HK-2 (cell line): Measurements from ENCODE around the gene ZNF507.
"Not testable (repeated sequence)": the region's sequence is repeated elsewhere in the genome, so short reads cannot be mapped to it uniquely, and the experiment has no call there.

ENCODE experiments used
- DNase-seq: peaks from one replicate; pipeline ENCODE4 v3.0.0-alpha.2; 2018; ENCODE audit not compliant: unreplicated experiment

ZNF507 gene

DNA sequence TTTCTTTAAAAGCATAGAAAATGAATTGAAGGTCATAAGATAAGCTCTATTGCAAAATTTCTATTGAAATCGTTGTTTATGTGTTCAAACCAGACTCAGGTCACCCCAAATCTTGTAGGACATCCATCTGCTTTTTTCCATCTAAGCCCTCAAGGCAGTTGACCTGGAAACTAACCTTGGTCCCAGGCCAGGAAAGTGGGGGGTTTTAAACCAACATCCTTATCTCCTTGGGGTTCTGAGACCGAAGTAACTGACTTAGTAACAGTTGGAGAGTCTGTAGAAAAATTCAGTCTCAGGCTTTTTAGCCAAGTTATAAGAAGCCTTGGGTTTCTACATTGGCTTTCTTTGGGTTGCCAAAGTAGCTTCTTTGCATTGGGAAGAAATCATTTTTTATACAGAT lies 23.4 kb downstream of the ZNF507 start:
- no peak for DNase-seq

- peak; percentile 31 for DNase-seq
These were observed 27.5 kb downstream of the ZNF507 start for GRCh38 chr19:32372726-32373517.

GRCh38 chr19:32373585-32374295 lies 28.3 kb downstream of the ZNF507 start:
- peak; percentile 71 for DNase-seq

GRCh38 chr19:32374362-32374761 lies 29.0 kb downstream of the ZNF507 start:
- DNase-seq: not testable (repeated sequence)

DNA sequence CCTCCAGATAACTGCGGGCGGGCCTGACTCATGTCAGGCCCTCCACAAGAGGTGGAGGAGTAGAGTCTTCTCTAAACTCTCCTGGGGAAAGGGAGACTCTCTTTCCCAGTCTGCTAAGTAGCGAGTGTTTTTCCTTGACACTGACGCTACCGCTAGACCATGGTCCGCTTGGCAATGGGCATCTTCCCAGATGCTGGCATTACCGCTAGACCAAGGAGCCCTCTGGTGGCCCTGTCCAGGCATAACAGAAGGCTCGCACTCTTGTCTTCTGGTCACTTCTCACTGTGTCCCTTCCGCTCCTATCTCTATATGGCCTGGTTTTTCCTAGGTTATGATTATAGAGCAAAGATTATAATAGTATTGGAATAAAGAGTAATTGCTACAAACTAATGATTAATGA lies 31.7 kb downstream of the ZNF507 start:
- not testable (repeated sequence) for DNase-seq

- no peak for DNase-seq
These were observed 34.9 kb downstream of the ZNF507 start for GRCh38 chr19:32380269-32380668.

DNA sequence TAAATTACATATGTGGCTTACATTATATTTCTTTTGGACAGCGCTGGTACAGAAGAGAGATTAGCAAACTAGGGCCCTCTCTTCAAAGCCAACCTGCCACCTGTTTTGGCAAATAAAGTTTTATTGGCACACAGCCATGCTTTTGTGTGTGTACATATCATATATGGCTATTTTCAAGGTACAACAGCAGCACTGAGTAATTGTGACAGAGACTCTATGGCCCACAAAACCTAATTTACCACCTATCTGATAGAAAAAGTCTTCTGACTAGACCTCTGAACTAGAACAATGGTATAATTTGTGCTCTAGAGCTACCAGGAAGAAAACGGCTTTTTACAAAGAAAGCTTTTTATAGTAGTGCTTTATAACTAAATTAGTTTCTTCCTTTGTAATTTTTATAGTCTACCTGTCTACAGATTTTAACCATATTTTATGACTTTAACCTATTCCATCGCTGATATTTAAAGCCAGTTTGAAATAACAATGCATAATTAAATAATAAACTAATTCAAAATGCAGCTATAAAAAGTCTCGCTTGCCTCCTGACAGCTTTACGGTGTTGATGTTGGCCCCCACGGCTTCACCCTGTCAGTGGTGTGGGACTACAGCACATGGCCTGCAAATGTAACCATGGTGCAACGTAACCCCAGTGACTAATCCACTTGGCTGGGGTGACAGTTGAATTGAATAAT lies 42.4 kb downstream of the ZNF507 start:
- DNase-seq: no peak

- DNase-seq: no peak
These were observed 43.0 kb downstream of the ZNF507 start for GRCh38 chr19:32388393-32388855.

- DNase-seq: no peak
These were observed 47.5 kb downstream of the ZNF507 start for GRCh38 chr19:32392901-32393300.

DNA sequence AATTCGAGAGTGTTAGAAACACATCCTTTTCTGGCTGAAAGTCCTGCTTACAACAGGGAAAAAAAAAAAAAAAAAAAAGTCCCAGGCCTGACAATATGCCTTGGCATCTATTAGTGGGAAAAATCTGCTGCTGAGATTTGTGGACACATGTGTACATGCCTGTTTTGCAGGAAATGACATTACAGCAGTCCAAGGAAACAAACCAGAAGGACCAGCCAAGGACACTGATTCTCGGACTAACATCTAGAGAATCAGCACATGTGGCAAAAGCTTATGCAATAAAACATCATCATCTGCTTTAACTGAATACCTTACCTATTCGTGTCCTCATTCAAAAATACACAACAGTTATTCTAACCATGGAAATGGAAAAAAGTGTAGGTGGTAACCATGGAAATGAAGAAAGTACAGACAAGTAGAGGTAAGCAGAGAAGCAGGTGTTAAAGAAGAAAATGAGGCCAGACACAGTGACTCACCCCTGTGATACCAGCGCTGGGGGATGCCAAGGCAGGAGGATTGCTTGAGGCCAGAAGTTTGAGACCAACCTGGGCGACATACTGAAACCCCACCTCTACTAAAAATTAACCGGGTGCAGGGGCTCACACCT lies 50.7 kb downstream of the ZNF507 start:
- DNase-seq: no peak

- DNase-seq: peak; percentile 70
These were observed 52.3 kb downstream of the ZNF507 start for GRCh38 chr19:32397671-32398101.

- no peak for DNase-seq
These were observed 56.6 kb downstream of the ZNF507 start for GRCh38 chr19:32401992-32402391.

- DNase-seq: no peak
These were observed 58.0 kb downstream of the ZNF507 start for GRCh38 chr19:32403291-32403995.

GRCh38 chr19:32404213-32404932 lies 59.0 kb downstream of the ZNF507 start:
- DNase-seq: no peak

DNA sequence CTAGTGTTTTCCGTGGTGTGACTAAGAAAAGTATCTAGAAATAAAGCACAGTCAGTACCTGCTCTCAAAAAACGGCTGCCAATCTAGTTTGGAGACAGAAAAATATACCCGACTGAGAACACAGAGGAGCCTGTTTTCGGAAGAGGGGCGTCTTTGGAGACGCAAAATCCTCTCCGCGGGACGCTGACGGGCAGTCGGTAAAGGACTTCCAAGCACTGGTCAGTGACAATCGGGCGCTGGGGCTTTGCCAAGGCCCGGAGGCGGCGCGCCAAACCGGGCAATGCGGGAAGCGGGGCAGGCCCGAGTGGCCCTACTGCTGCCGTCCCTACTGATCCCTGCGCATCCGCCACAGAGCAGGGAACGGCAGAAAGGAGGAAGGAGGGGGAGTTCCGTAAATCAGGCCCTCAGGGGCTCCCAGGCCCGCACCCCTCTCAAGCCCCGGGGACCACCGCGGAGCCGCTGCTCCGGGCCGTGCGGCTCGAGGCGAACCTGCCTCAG lies 59.6 kb downstream of the ZNF507 start:
- peak; percentile 58 for DNase-seq

DNA sequence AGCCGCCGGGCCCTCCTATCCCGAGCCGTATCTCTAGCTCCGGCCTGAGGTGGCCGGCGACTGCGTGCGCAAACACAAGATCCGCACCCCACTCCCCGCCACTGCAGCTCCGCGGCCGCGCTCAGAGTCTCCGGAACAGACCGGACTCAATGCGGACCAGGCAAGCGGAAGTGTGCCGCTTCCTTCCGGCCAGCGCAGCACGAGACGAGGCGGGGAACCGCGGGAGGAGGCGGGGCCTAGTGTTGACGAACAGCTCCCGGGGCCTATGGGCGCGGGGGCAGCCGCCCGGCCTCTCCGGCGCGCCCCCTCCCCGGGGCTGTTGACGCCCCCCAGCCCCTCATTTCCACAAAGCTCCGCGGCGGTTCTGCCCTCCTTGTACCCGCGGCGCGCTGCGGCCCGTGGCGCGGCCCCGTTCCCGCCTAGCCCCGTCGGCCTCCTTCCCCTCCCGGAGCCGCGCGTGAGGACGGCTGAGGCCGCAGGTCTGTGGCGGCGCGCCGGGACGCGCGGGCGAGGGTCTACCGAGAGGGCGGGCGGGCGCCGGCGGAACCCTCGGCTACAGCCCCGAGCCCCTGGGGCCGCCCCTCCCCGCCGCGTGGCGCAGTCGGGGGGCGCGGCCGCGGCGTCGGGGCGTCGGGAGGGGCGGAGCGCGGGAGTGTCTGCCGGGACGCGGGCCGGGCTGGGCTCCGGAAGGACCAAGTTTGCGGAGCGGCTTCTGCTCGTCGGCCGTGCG lies 60.2 kb downstream of the ZNF507 start, which contains the start of gene DPY19L3:
TSS of gene DPY19L3 (plus strand) at position 340 of the 730 bp plus-strand sequence. CDS start 2,484 bp downstream, outside the sequence.
- DNase-seq: peak; percentile 95

GRCh38 chr19:32406161-32407003 lies 61.0 kb downstream of the ZNF507 start:
- DNase-seq: no peak
